ENCODE measurements around the gene EFHC1. TPM values are rescaled to one million over a fixed set of nuclear protein-coding genes. Genes with fewer than 3 reads are reported as not detected.

EFHC1 gene
- total and polyA plus RNA-seq, 8 donors = 14.6 to 73.0 (median 53.1) TPM

GRCh38 chr6:52509281-52510212 is 89.4 kb downstream of the EFHC1 start:
- DNase-seq (no peak), ATAC-seq (no peak)
- H3K9me3 ChIP-seq = no peaks in the 10 kb centered on the region
- intact Hi-C loops (cut with DNase I) = no loop called here
- TF ChIP-seq, protein P1, sequence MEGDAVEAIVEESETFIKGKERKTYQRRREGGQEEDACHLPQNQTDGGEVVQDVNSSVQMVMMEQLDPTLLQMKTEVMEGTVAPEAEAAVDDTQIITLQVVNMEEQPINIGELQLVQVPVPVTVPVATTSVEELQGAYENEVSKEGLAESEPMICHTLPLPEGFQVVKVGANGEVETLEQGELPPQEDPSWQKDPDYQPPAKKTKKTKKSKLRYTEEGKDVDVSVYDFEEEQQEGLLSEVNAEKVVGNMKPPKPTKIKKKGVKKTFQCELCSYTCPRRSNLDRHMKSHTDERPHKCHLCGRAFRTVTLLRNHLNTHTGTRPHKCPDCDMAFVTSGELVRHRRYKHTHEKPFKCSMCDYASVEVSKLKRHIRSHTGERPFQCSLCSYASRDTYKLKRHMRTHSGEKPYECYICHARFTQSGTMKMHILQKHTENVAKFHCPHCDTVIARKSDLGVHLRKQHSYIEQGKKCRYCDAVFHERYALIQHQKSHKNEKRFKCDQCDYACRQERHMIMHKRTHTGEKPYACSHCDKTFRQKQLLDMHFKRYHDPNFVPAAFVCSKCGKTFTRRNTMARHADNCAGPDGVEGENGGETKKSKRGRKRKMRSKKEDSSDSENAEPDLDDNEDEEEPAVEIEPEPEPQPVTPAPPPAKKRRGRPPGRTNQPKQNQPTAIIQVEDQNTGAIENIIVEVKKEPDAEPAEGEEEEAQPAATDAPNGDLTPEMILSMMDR (IDR thresholded peaks at IDR 0.05) = no peak
- no peak overlapping the region for H3K4me3 ChIP-seq
- peaks cover 20 to 32% of the 10 kb centered on the region in 2 donors for H3K4me1 ChIP-seq
- H3K36me3 ChIP-seq = peaks cover 0 to 59% of the 10 kb centered on the region in 2 donors
- no peak overlapping the region for H3K27ac ChIP-seq
- no peaks in the 10 kb centered on the region for H3K27me3 ChIP-seq

DNA sequence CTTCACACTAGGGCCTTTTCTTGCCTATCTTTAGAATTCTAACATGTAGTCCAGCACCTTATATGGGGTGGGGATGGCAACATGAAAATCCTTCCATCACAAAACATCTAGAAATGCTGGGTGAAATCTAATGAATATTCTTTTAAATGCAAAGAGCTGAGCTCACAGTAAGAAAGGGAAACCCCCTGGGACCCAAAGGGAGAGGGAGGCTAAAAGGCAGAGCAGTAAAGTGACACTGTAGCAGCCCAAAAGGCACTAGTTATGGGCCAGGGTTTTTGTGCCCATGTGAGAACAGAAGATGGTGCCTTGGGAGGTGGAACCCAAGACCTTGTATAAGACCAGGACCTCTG is 90.0 kb downstream of the EFHC1 start:
- TF ChIP-seq, protein P1 (IDR thresholded peaks at IDR 0.05) = no peak
- H3K4me1 ChIP-seq = peaks cover 16 to 26% of the 10 kb centered on the region in 2 donors
- no peak overlapping the region for H3K4me3 ChIP-seq
- no peaks in the 10 kb centered on the region for H3K27me3 ChIP-seq
- no peak for ATAC-seq
- no peak overlapping the region for H3K27ac ChIP-seq
- peaks cover 0 to 64% of the 10 kb centered on the region in 2 donors for H3K36me3 ChIP-seq
- H3K9me3 ChIP-seq = no peaks in the 10 kb centered on the region
- intact Hi-C loops (cut with DNase I) = no loop called here
- no peak for DNase-seq

- TF ChIP-seq, protein P1 (IDR thresholded peaks at IDR 0.05) = no peak
- Histone ChIP-seq H3K4me3 (no peak overlapping the region), H3K27me3 (no peaks in the 10 kb centered on the region), H3K36me3 (peaks cover 0 to 66% of the 10 kb centered on the region in 2 donors), H3K9me3 (no peaks in the 10 kb centered on the region), H3K27ac (peak overlapping the region in 1 of 2 donors; percentile 86), H3K4me1 (peaks cover 20 to 24% of the 10 kb centered on the region in 2 donors)
- ATAC-seq (no peak), DNase-seq (no peak)
- intact Hi-C loops (cut with DNase I) = no loop called here
These were observed 91.0 kb downstream of the EFHC1 start for GRCh38 chr6:52511163-52511562.

- Histone ChIP-seq H3K9me3 (no peaks in the 10 kb centered on the region), H3K36me3 (peaks cover 0 to 66% of the 10 kb centered on the region in 2 donors), H3K4me1 (peaks cover 20 to 24% of the 10 kb centered on the region in 2 donors), H3K4me3 (no peak overlapping the region), H3K27me3 (no peaks in the 10 kb centered on the region), H3K27ac (peak overlapping the region; percentile 59 to 86)
- DNase-seq (no peak), ATAC-seq (no peak)
- TF ChIP-seq, protein P1 (IDR thresholded peaks at IDR 0.05) = no peak
- intact Hi-C loops (cut with DNase I) = no loop called here
These were observed 91.5 kb downstream of the EFHC1 start for GRCh38 chr6:52511572-52512151.

GRCh38 chr6:52512199-52512598 is 92.1 kb downstream of the EFHC1 start:
- Histone ChIP-seq H3K9me3 (no peaks in the 10 kb centered on the region), H3K4me3 (no peak overlapping the region), H3K36me3 (peaks cover 0 to 62% of the 10 kb centered on the region in 2 donors), H3K27me3 (no peaks in the 10 kb centered on the region), H3K4me1 (peaks cover 20 to 27% of the 10 kb centered on the region in 2 donors), H3K27ac (peak overlapping the region; percentile 59 to 86)
- ATAC-seq (peak; percentile 76), DNase-seq (no peak)
- TF ChIP-seq, protein P1 (IDR thresholded peaks at IDR 0.05) = no peak
- intact Hi-C loops (cut with DNase I) = no loop called here
